Fibroblast of skin of right quadriceps (primary cell): ENCODE measurements around the gene MAG.
A peak's percentile ranks its signal among the peaks of the same experiment; 100 is the strongest.

Experiments used
- DNase-seq: peaks from one replicate; pipeline ENCODE4 v3.0.0-alpha.2; 2013

Gene MAG

GRCh38 chr19:35318679-35319448 lies 26.9 kb downstream of the MAG start:
- peak; percentile 15 for DNase-seq

- no peak for DNase-seq
Observed at GRCh38 chr19:35320065-35320713, 28.2 kb downstream of the MAG start.

- DNase-seq, result no peak
Observed at GRCh38 chr19:35321291-35321690, 29.3 kb downstream of the MAG start.

GRCh38 chr19:35322014-35322413 lies 30.1 kb downstream of the MAG start:
- no peak for DNase-seq

GRCh38 chr19:35327642-35328041 lies 35.7 kb downstream of the MAG start:
- no peak for DNase-seq

GRCh38 chr19:35328851-35329285 lies 36.9 kb downstream of the MAG start, which contains the start of gene CD22:
Gene CD22, plus strand, starts transcription at chr19:35329187. Its CDS starts 2,854 bp downstream, at chr19:35332041.
- no peak for DNase-seq

GRCh38 chr19:35329323-35329722 lies 37.4 kb downstream of the MAG start:
- DNase-seq, result no peak

GRCh38 chr19:35330475-35330874 lies 38.5 kb downstream of the MAG start:
- DNase-seq, result no peak

GRCh38 chr19:35331551-35332214 lies 39.7 kb downstream of the MAG start:
- DNase-seq, result no peak

GRCh38 chr19:35332817-35333216 lies 40.9 kb downstream of the MAG start:
- no peak for DNase-seq

- no peak for DNase-seq
Observed at GRCh38 chr19:35334144-35334753, 42.3 kb downstream of the MAG start.

- DNase-seq, result no peak
Observed at GRCh38 chr19:35336166-35336955, 44.4 kb downstream of the MAG start.

- no peak for DNase-seq
Observed at GRCh38 chr19:35337097-35337983, 45.4 kb downstream of the MAG start.

GRCh38 chr19:35337984-35338296 lies 46.0 kb downstream of the MAG start:
- DNase-seq, result no peak

GRCh38 chr19:35340431-35340830 lies 48.5 kb downstream of the MAG start:
- no peak for DNase-seq

- no peak for DNase-seq
Observed at GRCh38 chr19:35341006-35341405, 49.0 kb downstream of the MAG start.

GRCh38 chr19:35341565-35342225 lies 49.7 kb downstream of the MAG start:
- no peak for DNase-seq

- DNase-seq, result no peak
Observed at GRCh38 chr19:35342430-35342829, 50.5 kb downstream of the MAG start.

GRCh38 chr19:35344511-35345031 lies 52.6 kb downstream of the MAG start:
- DNase-seq, result no peak

- no peak for DNase-seq
Observed at GRCh38 chr19:35345671-35346111, 53.7 kb downstream of the MAG start.
